Transverse colon (tissue), 3 donors: ENCODE data around the gene NOS3.

ENCODE experiments used
- POLR2A ChIP-seq: fragments of 450-650 bp; IDR thresholded peaks from one replicate; pipeline ENCODE4 v1.6.1; 2016; ENCODE audit warnings: antibody characterized with exemption, mild to moderate bottlenecking, moderate library complexity
- TF ChIP-seq, protein P1 (sequence below), 5 experiments: fragments of 200-600 bp in 3 of 5; fragments of 450-650 bp in 2 of 5; sonication (generic) in 3 of 5; IDR thresholded peaks; 1 replicate in 2 of 5; 2 replicates in 3 of 5; pipeline ENCODE4 v1.5.1; 2016 to 2017; ENCODE audit warnings: antibody characterized with exemption in 5 of 5, inconsistent platforms in 3 of 5, mild to moderate bottlenecking in 2 of 5, moderate library complexity in 1 of 5

- TF ChIP-seq, protein P1, sequence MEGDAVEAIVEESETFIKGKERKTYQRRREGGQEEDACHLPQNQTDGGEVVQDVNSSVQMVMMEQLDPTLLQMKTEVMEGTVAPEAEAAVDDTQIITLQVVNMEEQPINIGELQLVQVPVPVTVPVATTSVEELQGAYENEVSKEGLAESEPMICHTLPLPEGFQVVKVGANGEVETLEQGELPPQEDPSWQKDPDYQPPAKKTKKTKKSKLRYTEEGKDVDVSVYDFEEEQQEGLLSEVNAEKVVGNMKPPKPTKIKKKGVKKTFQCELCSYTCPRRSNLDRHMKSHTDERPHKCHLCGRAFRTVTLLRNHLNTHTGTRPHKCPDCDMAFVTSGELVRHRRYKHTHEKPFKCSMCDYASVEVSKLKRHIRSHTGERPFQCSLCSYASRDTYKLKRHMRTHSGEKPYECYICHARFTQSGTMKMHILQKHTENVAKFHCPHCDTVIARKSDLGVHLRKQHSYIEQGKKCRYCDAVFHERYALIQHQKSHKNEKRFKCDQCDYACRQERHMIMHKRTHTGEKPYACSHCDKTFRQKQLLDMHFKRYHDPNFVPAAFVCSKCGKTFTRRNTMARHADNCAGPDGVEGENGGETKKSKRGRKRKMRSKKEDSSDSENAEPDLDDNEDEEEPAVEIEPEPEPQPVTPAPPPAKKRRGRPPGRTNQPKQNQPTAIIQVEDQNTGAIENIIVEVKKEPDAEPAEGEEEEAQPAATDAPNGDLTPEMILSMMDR (IDR thresholded peaks at IDR 0.05) = no peak
- no peak for TF ChIP-seq POLR2A
These were observed 25.5 kb upstream of the NOS3 start for GRCh38 chr7:150965273-150965830.
